Duodenal mucosa (tissue), 2 donors: ENCODE measurements around the gene FOXD4L3.
"Not testable (repeated sequence)": the region's sequence is repeated elsewhere in the genome, so short reads cannot be mapped to it uniquely, and the experiment has no call there.

Experiments
- H3K27ac ChIP-seq: one replicate; pipeline ENCODE4 v1.7.0; 2013; ENCODE audit warnings: low read depth, low read length
- H3K27me3 ChIP-seq, 2 donors: one replicate each; pipeline ENCODE4 v1.7.0; 2013; ENCODE audit warnings: low read length in 2 of 2, control low read depth in 1 of 2; ENCODE audit not compliant: insufficient read depth in 2 of 2, control insufficient read depth in 1 of 2
- H3K36me3 ChIP-seq, 2 donors: one replicate each; pipeline ENCODE4 v1.7.0; 2013; ENCODE audit warnings: low read length in 2 of 2, control low read depth in 1 of 2; ENCODE audit not compliant: insufficient read depth in 2 of 2, control insufficient read depth in 1 of 2
- H3K4me1 ChIP-seq, 2 donors: one replicate each; pipeline ENCODE4 v1.7.0; 2013; ENCODE audit warnings: low read length in 2 of 2, control low read depth in 1 of 2; ENCODE audit not compliant: insufficient read depth in 2 of 2, control insufficient read depth in 1 of 2
- H3K4me3 ChIP-seq, 2 donors: one replicate each; pipeline ENCODE4 v1.7.0; 2013; ENCODE audit warnings: low read length in 2 of 2, low read depth in 1 of 2
- H3K9ac ChIP-seq, 2 donors: one replicate each; pipeline ENCODE4 v1.7.0; 2013; ENCODE audit warnings: low read length in 2 of 2, low read depth in 1 of 2
- H3K9me3 ChIP-seq, 2 donors: one replicate each; pipeline ENCODE4 v1.7.0; 2013; ENCODE audit warnings: low read length in 2 of 2, control low read depth in 1 of 2; ENCODE audit not compliant: control insufficient read depth in 1 of 2

Gene FOXD4L3

GRCh38 chr9:68343992-68344391 is 41.3 kb downstream of the FOXD4L3 start:
- not testable (repeated sequence) for H3K4me1 ChIP-seq, H3K9me3 ChIP-seq, H3K4me3 ChIP-seq, H3K36me3 ChIP-seq, H3K27me3 ChIP-seq, H3K27ac ChIP-seq, H3K9ac ChIP-seq

DNA sequence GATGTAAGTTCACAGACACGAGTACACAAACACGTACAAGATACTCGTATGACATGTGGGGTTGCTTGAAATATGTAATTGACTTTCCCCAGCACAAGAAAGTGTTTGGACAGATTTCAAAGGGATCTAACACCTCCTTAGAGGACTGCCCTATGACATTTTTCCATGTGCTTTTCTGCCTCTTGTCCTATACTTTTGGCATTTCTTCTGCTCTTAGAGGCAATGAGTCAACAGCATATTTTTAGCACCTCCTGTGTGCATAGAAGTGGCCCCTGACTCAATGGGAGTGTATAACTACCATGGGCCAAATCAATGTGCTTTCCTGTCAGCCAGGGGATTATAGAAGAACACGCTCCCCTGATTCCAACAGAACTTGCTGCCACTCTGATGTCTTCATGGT is 49.0 kb downstream of the FOXD4L3 start:
- not testable (repeated sequence) for H3K36me3 ChIP-seq, H3K27me3 ChIP-seq, H3K9me3 ChIP-seq, H3K9ac ChIP-seq, H3K4me3 ChIP-seq, H3K27ac ChIP-seq, H3K4me1 ChIP-seq
